Gastrocnemius medialis (tissue), 4 donors: Measurements from ENCODE around the gene STRBP.

Experiments used
- POLR2A ChIP-seq, 2 donors: fragments of 450-650 bp; IDR thresholded peaks; one replicate each; pipeline ENCODE4 v1.6.1; 2017; ENCODE audit warnings: antibody characterized with exemption in 2 of 2, mild to moderate bottlenecking in 2 of 2, moderate library complexity in 2 of 2
- TF ChIP-seq, protein P1 (sequence below), 5 experiments: fragments of 450-650 bp in 3 of 5; fragments of 200-600 bp in 2 of 5; sonication (generic) in 2 of 5; IDR thresholded peaks in 4 of 5; conservative IDR thresholded peaks in 1 of 5; 1 replicate in 4 of 5; 2 replicates in 1 of 5; pipeline ENCODE4 v1.5.1; 2016 to 2019; ENCODE audit warnings: antibody characterized with exemption in 5 of 5, mild to moderate bottlenecking in 3 of 5, moderate library complexity in 3 of 5

DNA sequence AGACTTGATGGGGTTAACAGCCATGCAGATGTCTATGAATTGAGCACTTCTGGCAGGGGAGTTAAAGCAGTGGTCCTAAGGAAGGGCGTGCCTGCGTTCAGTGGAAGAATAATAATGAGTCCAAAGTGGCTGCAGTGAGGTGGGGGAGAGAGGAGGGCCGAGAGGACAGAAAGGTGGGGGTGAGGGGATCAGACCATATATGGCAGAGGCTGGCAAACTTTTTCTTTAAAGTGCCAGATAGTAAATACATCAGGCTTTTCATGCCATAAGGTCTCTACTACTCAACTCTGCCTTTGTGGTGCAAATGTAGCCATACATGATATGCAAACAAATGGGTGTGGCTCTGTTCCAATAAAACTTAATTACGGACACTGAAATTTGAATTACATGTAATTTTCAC is 77.1 kb downstream of the STRBP start:
- TF ChIP-seq, protein P1, sequence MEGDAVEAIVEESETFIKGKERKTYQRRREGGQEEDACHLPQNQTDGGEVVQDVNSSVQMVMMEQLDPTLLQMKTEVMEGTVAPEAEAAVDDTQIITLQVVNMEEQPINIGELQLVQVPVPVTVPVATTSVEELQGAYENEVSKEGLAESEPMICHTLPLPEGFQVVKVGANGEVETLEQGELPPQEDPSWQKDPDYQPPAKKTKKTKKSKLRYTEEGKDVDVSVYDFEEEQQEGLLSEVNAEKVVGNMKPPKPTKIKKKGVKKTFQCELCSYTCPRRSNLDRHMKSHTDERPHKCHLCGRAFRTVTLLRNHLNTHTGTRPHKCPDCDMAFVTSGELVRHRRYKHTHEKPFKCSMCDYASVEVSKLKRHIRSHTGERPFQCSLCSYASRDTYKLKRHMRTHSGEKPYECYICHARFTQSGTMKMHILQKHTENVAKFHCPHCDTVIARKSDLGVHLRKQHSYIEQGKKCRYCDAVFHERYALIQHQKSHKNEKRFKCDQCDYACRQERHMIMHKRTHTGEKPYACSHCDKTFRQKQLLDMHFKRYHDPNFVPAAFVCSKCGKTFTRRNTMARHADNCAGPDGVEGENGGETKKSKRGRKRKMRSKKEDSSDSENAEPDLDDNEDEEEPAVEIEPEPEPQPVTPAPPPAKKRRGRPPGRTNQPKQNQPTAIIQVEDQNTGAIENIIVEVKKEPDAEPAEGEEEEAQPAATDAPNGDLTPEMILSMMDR (IDR thresholded peaks at IDR 0.05 in 4 of 5, conservative IDR thresholded peaks at IDR 0.05 in 1 of 5): no peak
- TF ChIP-seq POLR2A (IDR thresholded peaks at IDR 0.05): no peak
